Body of pancreas (tissue), 4 donors: ENCODE data around the gene PAM.

Experiments used
- CTCF ChIP-seq, 7 experiments: fragments of 450-650 bp in 4 of 7; fragments of 200-600 bp in 3 of 7; sonication (generic) in 3 of 7; IDR thresholded peaks; one replicate each; pipeline ENCODE4 v1.5.1; 2016 to 2019; ENCODE audit warnings: antibody characterized with exemption in 7 of 7
- POLR2A ChIP-seq, 3 donors: fragments of 450-650 bp; IDR thresholded peaks; one replicate each; pipeline ENCODE4 v1.6.1; 2016; ENCODE audit warnings: antibody characterized with exemption in 3 of 3, mild to moderate bottlenecking in 2 of 3

- no peak for TF ChIP-seq CTCF (IDR thresholded peaks at IDR 0.05)
- no peak for TF ChIP-seq POLR2A (IDR thresholded peaks at IDR 0.05)
Observed at GRCh38 chr5:102809033-102809432, 53.9 kb downstream of the PAM start.
